GM19025 (cell line): ENCODE measurements around the gene OTOGL.

Experiments used
- ATAC-seq: cut with Tn5 transposase; IDR thresholded peaks from one replicate; pipeline ENCODE4 v1.9.1; 2021; ENCODE audit warnings: mild to moderate bottlenecking, low read depth, moderate library complexity; ENCODE audit not compliant: unreplicated experiment

Gene OTOGL

GRCh38 chr12:80175307-80175930, 76.1 kb downstream of the OTOGL start:
- ATAC-seq: no peak

GRCh38 chr12:80176706-80177105, 77.4 kb downstream of the OTOGL start:
- no peak for ATAC-seq

- ATAC-seq: peak; percentile 79
These were observed 79.5 kb downstream of the OTOGL start for GRCh38 chr12:80178846-80179245.

- no peak for ATAC-seq
These were observed 84.6 kb downstream of the OTOGL start for GRCh38 chr12:80183939-80184338.

GRCh38 chr12:80184926-80185325, 85.6 kb downstream of the OTOGL start:
- no peak for ATAC-seq

- no peak for ATAC-seq
These were observed 87.4 kb downstream of the OTOGL start for GRCh38 chr12:80186727-80187217.

GRCh38 chr12:80187660-80188090, 88.3 kb downstream of the OTOGL start:
- ATAC-seq: peak; percentile 35

- ATAC-seq: no peak
These were observed 89.2 kb downstream of the OTOGL start for GRCh38 chr12:80188576-80188975.

- ATAC-seq: no peak
These were observed 89.9 kb downstream of the OTOGL start for GRCh38 chr12:80189241-80189640.

- no peak for ATAC-seq
These were observed 90.7 kb downstream of the OTOGL start for GRCh38 chr12:80190001-80190400.

- ATAC-seq: no peak
These were observed 92.8 kb downstream of the OTOGL start for GRCh38 chr12:80192087-80192486.

- no peak for ATAC-seq
These were observed 94.5 kb downstream of the OTOGL start for GRCh38 chr12:80193865-80194264.

- ATAC-seq: no peak
These were observed 95.9 kb downstream of the OTOGL start for GRCh38 chr12:80195074-80195726.

GRCh38 chr12:80195737-80196136, 96.4 kb downstream of the OTOGL start:
- ATAC-seq: no peak

GRCh38 chr12:80196419-80196818, 97.1 kb downstream of the OTOGL start:
- no peak for ATAC-seq

GRCh38 chr12:80198782-80199337, 99.5 kb downstream of the OTOGL start:
- no peak for ATAC-seq

GRCh38 chr12:80199931-80200330, 100.6 kb downstream of the OTOGL start:
- ATAC-seq: no peak

GRCh38 chr12:80200414-80200813, 101.1 kb downstream of the OTOGL start:
- no peak for ATAC-seq

GRCh38 chr12:80201908-80202307, 102.6 kb downstream of the OTOGL start:
- ATAC-seq: no peak

- ATAC-seq: no peak
These were observed 106.6 kb downstream of the OTOGL start for GRCh38 chr12:80205960-80206359.

- ATAC-seq: no peak
These were observed 108.7 kb downstream of the OTOGL start for GRCh38 chr12:80208071-80208470.

- no peak for ATAC-seq
These were observed 112.3 kb downstream of the OTOGL start for GRCh38 chr12:80211671-80212070.
